Measurements from ENCODE around the gene CDYL2.

CDYL2 gene

DNA sequence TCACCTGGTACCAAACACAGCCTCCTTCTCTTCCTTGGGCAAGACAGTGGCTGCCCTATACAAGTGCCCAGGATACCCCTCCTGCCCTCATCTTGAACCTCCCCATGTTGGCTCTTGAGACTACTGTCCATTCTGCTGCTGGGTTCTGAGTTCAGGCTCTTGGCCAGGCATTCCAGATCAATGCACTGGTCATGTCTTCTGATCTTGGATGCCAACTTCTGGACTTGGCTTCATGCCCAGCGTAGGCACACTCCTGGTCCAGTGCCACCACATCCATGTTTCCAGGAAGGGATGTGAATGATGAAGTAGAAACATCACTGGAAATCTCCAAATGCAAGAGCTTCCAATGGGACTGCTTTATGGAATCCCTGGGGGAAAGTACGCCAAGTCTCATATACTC lies 212.1 kb downstream of the CDYL2 start:
- DNase-seq (ENCODE audit: low read depth), result no peak

DNA sequence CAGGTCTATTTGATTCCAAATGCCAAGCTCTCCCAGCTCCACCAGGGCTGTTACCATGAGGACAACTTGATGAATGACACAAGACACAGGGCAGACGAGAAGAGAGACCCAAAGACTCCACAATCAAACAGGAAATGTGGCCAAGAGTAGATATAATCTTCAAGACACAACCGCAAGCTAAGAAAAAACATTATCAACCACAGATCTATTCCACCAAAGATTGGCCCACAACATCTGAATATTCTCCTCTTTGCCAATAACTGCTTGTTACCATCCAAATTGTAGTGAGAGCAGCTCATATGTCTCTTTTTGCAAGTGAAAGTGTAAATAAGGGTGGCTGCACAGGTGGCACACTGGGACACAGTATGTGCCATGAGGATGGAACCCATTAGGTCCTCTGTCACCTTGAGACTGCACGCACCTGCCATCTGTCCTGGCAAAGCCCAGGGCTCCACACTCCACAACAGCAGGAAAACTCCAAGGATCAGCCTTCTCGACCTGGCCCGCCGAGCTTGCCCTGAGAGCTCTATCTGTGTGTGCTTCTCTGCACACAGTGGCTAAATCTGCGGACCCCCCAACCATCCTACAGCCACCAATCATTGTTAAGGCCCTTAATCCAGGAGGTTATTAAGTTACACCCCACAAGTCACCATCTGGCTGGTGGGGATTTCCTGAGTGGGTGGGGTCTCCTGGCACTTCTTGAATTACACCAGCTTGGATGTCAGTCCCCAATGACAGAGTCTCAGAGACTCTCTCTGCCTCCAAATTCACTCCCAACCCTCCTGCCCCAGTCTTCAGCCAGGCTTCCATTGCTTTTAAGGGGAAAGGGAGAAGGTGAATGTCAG lies 213.1 kb downstream of the CDYL2 start:
- DNase-seq (ENCODE audit: low read depth), result no peak

DNA sequence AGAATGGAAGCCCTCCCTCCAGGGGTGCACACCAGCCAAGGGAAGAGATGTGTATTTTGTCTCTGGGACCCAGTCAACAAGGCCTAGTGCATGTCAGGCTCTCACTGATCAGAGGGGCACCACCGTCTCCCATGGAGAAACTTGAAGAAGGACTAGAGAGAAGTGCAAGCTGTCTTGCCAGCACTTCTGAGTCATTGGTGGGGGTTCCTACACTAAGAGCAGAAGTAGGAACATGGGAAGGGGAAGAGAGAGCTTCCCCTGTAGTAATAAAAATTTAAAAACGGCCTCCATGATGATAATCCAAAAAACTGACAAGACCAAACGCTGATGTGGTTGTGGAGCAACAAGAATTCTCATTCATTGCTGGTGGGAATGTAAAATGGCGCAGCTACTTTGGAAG lies 217.3 kb downstream of the CDYL2 start:
- DNase-seq (ENCODE audit: low read depth), result no peak

DNA sequence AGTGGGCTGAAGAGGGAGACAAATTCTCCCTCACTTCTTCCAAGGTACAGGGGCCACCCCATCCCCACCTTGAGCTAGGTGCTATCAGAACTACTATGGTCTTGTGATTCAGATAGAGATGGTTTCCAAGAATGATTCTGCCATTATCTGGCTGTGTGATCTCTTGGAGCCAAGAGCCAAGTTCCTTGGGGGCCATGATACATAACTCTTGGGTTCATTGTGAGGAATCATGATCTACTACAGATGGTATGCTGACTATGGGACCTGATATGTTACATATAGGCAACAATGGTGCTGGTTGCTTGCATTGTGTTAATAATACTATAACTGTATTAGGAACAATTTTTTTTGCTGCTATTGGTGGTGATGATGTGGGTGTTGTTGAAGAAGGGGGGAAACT lies 217.9 kb downstream of the CDYL2 start:
- no peak for DNase-seq (ENCODE audit: low read depth)

DNA sequence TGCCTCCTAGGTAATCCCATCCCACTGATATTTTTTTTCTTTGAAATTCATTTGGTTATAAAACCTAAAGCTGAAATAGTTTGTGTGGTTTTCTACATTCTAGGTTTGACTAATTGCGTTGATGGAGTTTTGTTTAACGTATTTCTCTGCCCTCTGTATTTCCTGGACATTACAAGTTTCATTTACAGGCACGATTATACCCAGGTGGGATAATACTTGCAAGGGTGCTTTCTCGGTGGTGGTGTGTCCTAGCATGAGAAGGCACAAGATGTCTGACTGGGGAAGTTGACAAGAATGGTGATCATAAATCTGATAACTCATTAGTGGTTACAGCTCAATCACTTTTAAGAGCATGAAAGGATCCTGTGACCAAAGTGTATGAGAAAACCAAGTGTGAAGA lies 218.6 kb downstream of the CDYL2 start:
- DNase-seq (ENCODE audit: low read depth), result no peak

DNA sequence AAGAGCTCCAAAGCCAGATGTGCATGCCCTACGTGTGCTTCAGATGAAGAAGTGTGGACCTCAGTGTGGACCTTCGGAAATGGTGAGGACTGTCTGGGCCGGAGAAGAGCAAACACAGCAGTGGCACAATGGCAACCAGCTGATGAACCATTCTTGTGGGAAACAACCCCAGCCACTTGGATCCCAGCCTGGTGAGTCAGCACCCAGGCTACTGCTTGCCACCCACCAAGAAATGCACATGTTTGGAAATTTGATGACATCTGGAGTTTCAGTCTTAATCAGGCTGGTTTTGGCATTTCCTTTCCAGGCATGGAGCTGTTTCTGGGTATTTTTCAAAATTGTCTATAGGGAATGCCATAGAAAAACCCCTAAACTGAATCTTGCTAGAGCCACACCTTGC lies 220.9 kb downstream of the CDYL2 start:
- DNase-seq (ENCODE audit: low read depth), result no peak

DNA sequence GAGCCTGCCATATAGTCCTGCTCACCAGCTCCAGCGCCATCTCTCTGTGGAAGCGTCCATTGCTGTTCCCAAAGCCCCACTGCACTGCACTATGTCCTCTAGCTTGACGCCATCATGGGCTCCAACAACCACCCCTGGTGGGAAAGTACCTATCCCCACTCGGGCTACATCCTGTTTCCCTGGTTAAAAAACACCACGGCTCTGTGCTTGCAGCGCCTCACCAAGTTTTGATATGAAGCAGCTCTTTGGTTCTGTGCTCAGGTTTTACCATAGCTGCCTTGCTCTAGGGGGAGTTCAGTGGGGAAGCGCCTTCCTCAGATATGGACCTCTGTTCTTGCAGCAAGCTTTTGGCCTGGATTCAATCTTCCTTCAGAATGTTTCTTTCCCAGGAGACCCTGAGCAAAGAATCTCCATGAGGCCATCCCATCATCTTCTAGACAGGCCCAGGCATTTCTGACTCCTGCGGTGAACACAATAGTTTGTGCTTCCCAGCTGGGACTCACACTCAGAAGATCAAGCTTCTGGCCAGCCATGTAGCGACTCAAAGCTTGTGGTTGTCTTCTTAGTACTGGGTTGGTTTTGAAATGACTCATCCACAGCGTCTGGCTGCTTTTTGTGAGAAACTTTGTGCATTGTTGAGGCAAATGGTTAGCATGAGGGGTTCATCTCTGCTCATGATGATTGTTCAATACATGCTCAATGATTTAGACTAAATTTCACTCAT lies 224.1 kb downstream of the CDYL2 start:
- DNase-seq (ENCODE audit: low read depth), result peak; percentile 24

DNA sequence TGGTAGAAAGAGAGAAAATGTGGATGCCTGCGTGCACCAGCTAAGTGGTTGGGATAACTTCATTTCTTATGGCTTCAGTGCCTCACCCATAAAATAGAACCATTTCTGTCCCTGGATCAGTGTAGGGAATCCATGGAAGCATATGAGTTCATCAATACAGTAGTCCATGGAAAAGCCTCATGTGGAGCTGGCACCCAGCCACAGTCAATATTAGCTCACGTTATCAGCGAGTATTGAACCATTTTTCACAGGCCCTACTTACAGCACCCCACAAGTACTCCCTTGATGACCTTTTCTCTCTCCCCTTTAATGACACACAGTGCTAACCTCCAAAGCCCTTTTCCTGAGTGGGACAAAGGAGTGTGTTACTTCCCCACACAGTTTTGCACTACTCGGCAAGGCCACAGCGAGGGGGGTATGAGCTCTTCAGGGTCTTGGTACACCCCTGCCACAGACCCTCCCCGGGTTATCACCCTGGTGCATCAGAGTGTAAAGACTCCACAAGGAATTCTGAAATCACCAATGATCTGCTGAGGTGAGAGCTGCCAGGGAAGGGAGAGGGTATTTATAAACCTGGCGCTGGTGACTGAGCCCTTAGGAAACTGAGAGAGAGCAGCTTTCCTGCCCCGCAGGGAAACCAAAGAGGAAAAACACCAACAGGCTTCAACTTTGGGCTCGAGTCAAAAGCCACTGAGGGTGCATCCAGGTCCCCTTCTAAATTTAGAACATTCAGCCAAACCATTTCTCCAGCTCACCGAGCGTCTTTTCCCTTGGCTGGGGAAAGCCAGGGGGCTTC lies 226.7 kb downstream of the CDYL2 start:
- DNase-seq (ENCODE audit: low read depth), result no peak

DNA sequence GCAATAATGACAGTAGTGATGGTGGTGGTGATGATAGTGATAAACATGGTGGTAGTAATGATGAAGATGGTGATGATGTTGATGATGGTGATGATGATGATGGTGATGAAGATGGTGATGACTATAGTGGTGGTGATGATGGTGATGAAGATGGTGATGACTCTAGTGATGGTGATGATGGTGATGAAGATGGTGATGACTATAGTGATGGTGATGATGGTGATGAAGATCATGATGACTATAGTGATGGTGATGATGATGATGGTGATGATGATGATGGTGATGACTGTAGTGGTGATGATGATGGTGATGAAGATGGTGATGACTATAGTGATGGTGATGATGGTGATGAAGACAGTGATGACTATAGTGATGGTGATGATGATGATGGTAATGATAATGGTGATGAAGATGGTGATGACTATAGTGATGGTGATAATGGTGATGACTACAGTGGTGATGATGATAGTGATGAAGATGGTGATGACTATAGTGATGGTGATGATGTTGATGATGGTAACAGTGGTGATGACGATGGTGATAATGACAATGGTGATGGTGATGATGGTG lies 228.0 kb downstream of the CDYL2 start:
- DNase-seq (ENCODE audit: low read depth), result no peak

DNA sequence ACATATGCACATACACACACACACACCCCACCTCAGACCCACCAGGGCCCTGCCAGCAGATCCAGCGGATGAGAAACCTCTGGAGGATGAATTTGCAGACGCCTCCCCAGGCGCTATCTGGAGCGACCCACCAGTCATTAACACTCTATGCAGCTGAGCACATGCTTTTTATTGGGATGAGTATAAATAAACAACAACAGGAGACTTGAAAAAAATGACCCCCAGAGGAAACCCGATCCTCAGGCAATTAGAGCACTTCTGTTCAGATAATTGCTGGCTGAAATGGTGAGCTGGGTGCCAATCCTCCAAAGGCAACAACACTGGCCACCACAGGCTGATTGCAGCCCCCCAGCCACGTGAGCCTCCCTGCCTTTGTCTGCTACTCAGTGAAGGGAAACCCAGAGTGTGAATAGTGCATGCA lies 230.7 kb downstream of the CDYL2 start:
- no peak for DNase-seq (ENCODE audit: low read depth)

DNA sequence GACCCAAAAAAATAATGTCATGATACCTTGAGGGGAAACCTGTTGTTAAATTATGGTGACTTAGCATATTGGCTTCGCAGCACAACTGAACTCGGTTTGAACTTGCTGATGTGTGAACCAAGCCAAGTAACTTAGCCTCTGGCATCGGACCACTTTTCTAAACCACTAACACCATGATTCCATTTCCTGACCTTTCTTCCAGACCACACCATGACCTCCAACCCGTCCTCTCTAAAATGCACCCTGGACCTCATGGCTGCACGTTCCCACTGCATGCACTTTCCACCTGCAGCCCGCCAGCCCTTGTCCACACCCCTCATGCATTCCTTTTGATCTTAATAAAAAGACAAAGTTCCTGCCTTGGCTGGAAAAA lies 234.3 kb downstream of the CDYL2 start:
- DNase-seq (ENCODE audit: low read depth), result no peak

DNA sequence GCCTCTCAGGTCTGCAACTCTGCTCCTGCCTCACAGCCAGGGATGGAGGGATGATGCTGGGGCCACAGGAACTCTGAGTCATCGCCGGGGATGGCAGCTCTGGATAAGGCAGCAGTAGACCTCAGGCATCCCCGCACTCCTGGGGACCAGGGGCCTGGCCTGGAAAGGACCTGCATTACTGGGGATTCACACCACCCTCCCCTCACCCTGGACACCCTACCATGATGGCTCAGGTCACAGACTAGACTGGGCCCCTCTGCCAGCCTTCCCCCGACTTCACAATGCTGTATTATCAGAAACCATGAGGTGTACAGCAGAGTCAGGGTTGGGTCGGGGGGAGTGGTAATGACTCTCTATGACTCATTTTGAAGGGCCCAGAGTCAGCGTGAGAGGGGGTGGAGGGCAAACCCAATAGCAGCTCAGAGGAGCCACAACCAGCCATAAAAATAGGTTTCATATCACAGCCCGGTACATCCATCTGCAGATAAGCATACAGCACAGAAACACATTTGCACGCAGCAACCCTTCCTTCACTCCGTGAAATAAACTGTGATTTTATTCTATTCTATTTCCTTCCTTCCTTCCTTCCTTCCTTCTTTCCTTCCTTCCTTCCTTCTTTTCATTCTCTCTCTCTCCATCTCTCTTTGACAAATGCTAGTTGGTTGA lies 234.8 kb downstream of the CDYL2 start:
- peak; percentile 30 for DNase-seq (ENCODE audit: low read depth)

DNA sequence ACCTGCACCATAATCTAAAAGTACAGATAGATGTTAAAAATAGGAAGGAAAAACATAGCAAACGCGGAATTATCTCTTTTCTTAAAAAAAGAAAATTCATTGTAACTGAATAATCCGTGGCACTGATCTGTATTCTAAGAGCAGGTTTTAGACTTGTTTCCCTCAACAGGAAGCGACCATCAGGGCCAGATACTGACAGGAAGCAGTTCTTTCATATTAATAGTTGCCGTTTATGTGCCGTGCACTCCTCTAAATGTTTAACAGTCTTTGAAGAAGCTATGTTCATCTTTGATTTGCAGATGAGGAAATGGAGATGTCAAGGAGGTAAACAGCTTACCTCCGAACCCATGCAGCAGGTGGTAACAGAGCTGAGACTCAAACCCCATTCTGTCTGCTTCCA lies 240.0 kb downstream of the CDYL2 start:
- DNase-seq (ENCODE audit: low read depth), result no peak

DNA sequence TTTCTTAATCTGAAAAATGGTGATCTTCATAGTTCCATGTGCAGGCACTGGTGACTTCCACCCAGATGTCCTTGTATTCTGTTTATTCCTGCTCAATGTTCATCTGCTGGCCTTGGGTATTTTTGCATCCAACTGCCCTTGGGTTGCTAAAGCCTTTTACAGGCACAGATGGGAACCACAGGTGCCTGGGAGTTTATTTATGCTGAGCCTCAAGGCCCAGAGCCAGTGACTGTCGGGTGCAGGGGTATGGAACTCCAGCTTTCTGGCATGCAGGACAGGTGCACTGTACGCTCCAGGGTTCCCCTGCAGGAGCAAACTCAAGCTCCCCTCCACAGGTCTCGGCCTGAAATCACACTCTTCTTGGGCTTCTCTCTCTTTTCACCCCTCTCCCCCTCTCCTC lies 241.3 kb downstream of the CDYL2 start:
- DNase-seq (ENCODE audit: low read depth), result no peak

DNA sequence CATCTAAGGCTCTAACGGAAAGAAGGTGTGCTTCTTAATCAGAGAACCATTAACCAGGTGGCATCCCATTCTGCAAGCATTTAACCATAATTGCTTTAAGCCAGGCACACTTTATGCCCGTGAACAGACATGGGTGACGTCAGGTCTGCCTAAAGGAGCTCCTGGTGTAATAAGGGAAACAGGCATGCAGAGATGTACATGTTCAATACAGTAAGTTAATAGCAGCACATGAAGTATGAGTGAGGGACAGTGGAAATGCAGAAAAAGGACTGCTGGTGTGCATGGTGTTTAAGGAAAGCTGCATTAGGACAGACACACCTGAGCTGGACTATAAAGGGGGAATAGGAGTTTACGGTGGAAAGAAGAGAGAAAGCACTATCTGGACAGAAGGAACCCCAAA lies 245.0 kb downstream of the CDYL2 start:
- no peak for DNase-seq (ENCODE audit: low read depth)

DNA sequence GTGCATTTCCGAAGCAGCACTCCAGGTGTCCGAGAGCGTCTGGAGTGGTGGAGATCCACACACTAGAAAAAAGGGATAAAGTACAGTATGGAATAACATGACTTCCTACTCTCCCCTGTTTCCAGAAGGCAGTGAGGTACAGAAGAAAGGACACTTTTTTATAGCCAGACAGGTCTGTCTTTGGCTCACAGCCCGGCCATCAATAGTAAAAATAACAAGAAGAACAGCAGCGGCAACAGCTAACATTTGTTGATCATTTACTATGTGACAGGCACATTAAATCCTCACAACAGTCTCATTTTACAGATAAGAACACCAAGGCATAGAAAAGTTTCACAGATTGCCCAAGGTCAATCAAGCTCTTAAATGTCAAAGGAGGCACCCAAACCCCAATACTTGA lies 247.4 kb downstream of the CDYL2 start:
- no peak for DNase-seq (ENCODE audit: low read depth)

DNA sequence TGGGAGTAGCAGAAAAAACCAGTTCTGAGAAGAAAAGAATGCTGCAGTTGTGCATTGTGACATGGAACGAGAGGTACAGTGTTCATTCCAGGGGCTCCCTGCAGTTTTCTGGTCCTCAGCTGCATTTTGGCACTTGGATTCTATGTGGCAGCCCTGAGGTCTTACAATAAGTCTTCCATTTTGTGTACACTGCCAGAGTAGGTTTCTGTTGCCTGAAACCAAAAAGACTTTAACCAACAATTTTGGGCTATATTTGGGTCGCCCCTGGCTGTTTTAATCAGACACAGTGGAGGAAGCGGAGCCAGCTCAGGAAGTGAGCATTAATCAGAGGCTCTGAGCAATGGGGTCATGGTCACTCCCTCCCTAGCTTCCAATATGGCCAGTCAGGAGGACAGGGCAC lies 247.9 kb downstream of the CDYL2 start:
- no peak for DNase-seq (ENCODE audit: low read depth)

DNA sequence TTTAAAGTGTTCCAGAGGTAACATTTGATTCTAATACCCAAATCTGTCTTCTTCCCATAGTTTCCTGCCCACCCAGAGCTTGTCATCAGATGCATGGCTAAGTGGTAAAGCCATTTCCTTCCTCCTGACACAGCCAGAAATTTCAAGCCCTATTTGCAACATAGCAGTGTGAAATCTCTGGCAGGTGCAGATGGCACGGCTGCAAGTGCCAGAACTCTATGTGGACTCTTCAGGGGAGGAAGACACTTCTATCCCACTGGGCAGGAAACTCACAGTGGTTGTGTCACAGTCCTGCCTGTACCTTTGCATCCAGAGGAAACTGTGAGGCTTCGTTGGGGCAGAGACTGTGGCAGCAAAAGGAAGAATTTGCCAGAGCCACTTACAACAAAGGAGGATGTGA lies 250.4 kb downstream of the CDYL2 start:
- no peak for DNase-seq (ENCODE audit: low read depth)

DNA sequence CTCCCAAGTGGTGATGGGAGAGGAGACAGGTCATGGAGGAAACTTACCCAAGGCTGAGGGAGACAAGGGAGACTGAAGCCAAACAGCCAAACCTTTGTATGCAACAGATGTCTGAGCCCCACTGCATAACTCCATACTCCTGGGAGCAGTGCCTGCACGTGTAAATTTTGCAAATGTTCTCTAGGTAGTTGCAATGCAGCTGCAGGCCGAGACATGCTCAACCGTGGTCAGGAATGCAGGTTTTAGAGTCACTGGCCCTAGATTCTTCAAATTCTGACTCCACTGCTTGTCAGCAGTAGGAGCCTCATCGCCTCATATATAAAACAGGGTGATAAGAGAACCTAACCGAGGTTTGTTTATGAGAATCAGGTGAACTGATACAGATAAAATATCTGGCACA lies 252.1 kb downstream of the CDYL2 start:
- no peak for DNase-seq (ENCODE audit: low read depth)

Data from stimulated activated CD8-positive, alpha-beta memory T cell treated with anti-CD3 and anti-CD28 coated beads, Interleukin-12 subunit alpha, Interleukin-12 subunit beta, amount 100 ng/mL, for 1 hour (primary cell).